GM13976 (cell line): ENCODE measurements around the gene FABP1.

Source experiments
- DNase-seq: peaks from one replicate; pipeline ENCODE4 v3.0.0; 2012; ENCODE audit warnings: low spot score
- CTCF ChIP-seq: IDR thresholded peaks from 2 replicates; pipeline ENCODE4 v1.5.1; 2012; ENCODE audit warnings: borderline replicate concordance, mild to moderate bottlenecking; ENCODE audit not compliant: insufficient read depth; ENCODE audit errors: extremely low read depth, missing control alignments, control extremely low read depth
- in situ Hi-C: fragments of 300-500 bp; cut with MboI; formaldehyde crosslinking; loops from one replicate; pipeline ENCODE4 v1.12.0; 2022; ENCODE audit warnings: low sequenced_read_pairs, mixed read lengths, inconsistent platforms; ENCODE audit not compliant: unreplicated experiment

The FABP1 gene

GRCh38 chr2:88127888-88128653 is at the start of gene FABP1:
Gene FABP1 (minus strand): TSS chr2:88128062. CDS start chr2:88128017, 45 bp downstream.
- DNase-seq, result no peak
- in situ Hi-C loops, result no loop called here
- no peak for TF ChIP-seq CTCF

GRCh38 chr2:88177556-88177955 is 49.7 kb upstream of the FABP1 start:
- no peak for DNase-seq
- no peak for TF ChIP-seq CTCF
- in situ Hi-C loops, result loop anchor here (25.0 kb wide), 1 partner anchor 485 kb away; no protein-coding TSS in a partner anchor

- no peak for TF ChIP-seq CTCF
- DNase-seq, result no peak
- in situ Hi-C loops, result loop anchor here (25.0 kb wide), 1 partner anchor 486 kb away; no protein-coding TSS in a partner anchor
Measured at GRCh38 chr2:88176352-88176984, 48.6 kb upstream of the FABP1 start.

- TF ChIP-seq CTCF, result no peak
- in situ Hi-C loops, result no loop called here
- no peak for DNase-seq
Measured at GRCh38 chr2:88172882-88173281, 45.0 kb upstream of the FABP1 start.

- in situ Hi-C loops, result no loop called here
- TF ChIP-seq CTCF, result no peak
Measured at GRCh38 chr2:88171966-88172365, 44.1 kb upstream of the FABP1 start.

GRCh38 chr2:88170472-88170892 is 42.6 kb upstream of the FABP1 start:
- no peak for TF ChIP-seq CTCF
- no peak for DNase-seq
- in situ Hi-C loops, result no loop called here

More at GRCh38 chr2:88171966-88172365, 44.1 kb upstream of the FABP1 start:
- no peak for DNase-seq
